AG10803 (cell line): ENCODE measurements around the gene POU2AF2.

ENCODE experiments used
- DNase-seq: peaks from one replicate; pipeline ENCODE4 v3.0.0; 2010; ENCODE audit warnings: low read depth
- H3K4me3 ChIP-seq: 2 replicates; pipeline ENCODE4 v1.5.1; 2011; ENCODE audit warnings: mild to moderate bottlenecking, low read length, control low read depth
- CTCF ChIP-seq: conservative IDR thresholded peaks from 2 replicates; pipeline ENCODE4 v1.5.1; 2011; ENCODE audit warnings: mild to moderate bottlenecking, low read length, control low read depth, inconsistent platforms

Gene POU2AF2

GRCh38 chr11:111301842-111302118 lies 56.3 kb downstream of the POU2AF2 start:
- no peak for TF ChIP-seq CTCF
- no peak overlapping the region for H3K4me3 ChIP-seq
- DNase-seq: no peak

GRCh38 chr11:111302298-111302697 lies 56.8 kb downstream of the POU2AF2 start:
- DNase-seq: no peak
- TF ChIP-seq CTCF: no peak

GRCh38 chr11:111303461-111303860 lies 57.9 kb downstream of the POU2AF2 start:
- no peak overlapping the region for H3K4me3 ChIP-seq
- TF ChIP-seq CTCF: no peak
- DNase-seq: no peak

More at GRCh38 chr11:111302298-111302697, 56.8 kb downstream of the POU2AF2 start:
- no peak overlapping the region for H3K4me3 ChIP-seq

- TF ChIP-seq CTCF: no peak
- no peak for DNase-seq
- no peak overlapping the region for H3K4me3 ChIP-seq
These were observed 59.8 kb downstream of the POU2AF2 start for GRCh38 chr11:111305162-111305802.

GRCh38 chr11:111305876-111306275 lies 60.4 kb downstream of the POU2AF2 start:
- TF ChIP-seq CTCF: no peak
- H3K4me3 ChIP-seq: no peak overlapping the region
- DNase-seq: no peak

- H3K4me3 ChIP-seq: no peak overlapping the region
- DNase-seq: no peak
- no peak for TF ChIP-seq CTCF
These were observed 60.8 kb downstream of the POU2AF2 start for GRCh38 chr11:111306321-111306720.

- no peak for TF ChIP-seq CTCF
- no peak overlapping the region for H3K4me3 ChIP-seq
- no peak for DNase-seq
These were observed 62.1 kb downstream of the POU2AF2 start for GRCh38 chr11:111307472-111308108.
